ENCODE data around the gene JPH2.

Gene JPH2

GRCh38 chr20:44166008-44166407 is 21.0 kb downstream of the JPH2 start:
- no peaks in the 10 kb centered on the region for H3K9me3 ChIP-seq (ENCODE audit: control insufficient read depth in 2 of 2, low read length in 2 of 2)
- no peak overlapping the region for H3K27ac ChIP-seq (ENCODE audit: low read depth in 2 of 2, low read length in 2 of 2)
- H3K36me3 ChIP-seq (ENCODE audit: control insufficient read depth in 2 of 2, insufficient read depth in 2 of 2, low read length in 2 of 2) = no peaks in the 10 kb centered on the region
- H3K4me1 ChIP-seq (ENCODE audit: control insufficient read depth in 2 of 2, insufficient read depth in 2 of 2, low read length in 2 of 2) = no peaks in the 10 kb centered on the region
- no peak overlapping the region for H3K9ac ChIP-seq (ENCODE audit: low read depth in 1 of 2, low read length in 2 of 2)
- no peak overlapping the region for H3K4me3 ChIP-seq (ENCODE audit: low read length in 2 of 2)
- peaks cover 0 to 3% of the 10 kb centered on the region in 2 donors for H3K27me3 ChIP-seq (ENCODE audit: control insufficient read depth in 2 of 2, insufficient read depth in 2 of 2, low read length in 2 of 2)

GRCh38 chr20:44160133-44160532 is 26.9 kb downstream of the JPH2 start:
- no peaks in the 10 kb centered on the region for H3K9me3 ChIP-seq (ENCODE audit: control insufficient read depth in 2 of 2, low read length in 2 of 2)

GRCh38 chr20:44159711-44160110 is 27.3 kb downstream of the JPH2 start:
- no peaks in the 10 kb centered on the region for H3K4me1 ChIP-seq (ENCODE audit: control insufficient read depth in 2 of 2, insufficient read depth in 2 of 2, low read length in 2 of 2)
- H3K36me3 ChIP-seq (ENCODE audit: control insufficient read depth in 2 of 2, insufficient read depth in 2 of 2, low read length in 2 of 2) = no peaks in the 10 kb centered on the region
- no peak overlapping the region for H3K9ac ChIP-seq (ENCODE audit: low read depth in 1 of 2, low read length in 2 of 2)
- no peaks in the 10 kb centered on the region for H3K27me3 ChIP-seq (ENCODE audit: control insufficient read depth in 2 of 2, insufficient read depth in 2 of 2, low read length in 2 of 2)
- H3K4me3 ChIP-seq (ENCODE audit: low read length in 2 of 2) = no peak overlapping the region
- H3K9me3 ChIP-seq (ENCODE audit: control insufficient read depth in 2 of 2, low read length in 2 of 2) = no peaks in the 10 kb centered on the region
- H3K27ac ChIP-seq (ENCODE audit: low read depth in 2 of 2, low read length in 2 of 2) = no peak overlapping the region

More at GRCh38 chr20:44160133-44160532, 26.9 kb downstream of the JPH2 start:
- Histone ChIP-seq H3K4me3 (ENCODE audit: low read length in 2 of 2) (no peak overlapping the region), H3K9ac (ENCODE audit: low read depth in 1 of 2, low read length in 2 of 2) (no peak overlapping the region), H3K27me3 (ENCODE audit: control insufficient read depth in 2 of 2, insufficient read depth in 2 of 2, low read length in 2 of 2) (no peaks in the 10 kb centered on the region), H3K27ac (ENCODE audit: low read depth in 2 of 2, low read length in 2 of 2) (no peak overlapping the region), H3K36me3 (ENCODE audit: control insufficient read depth in 2 of 2, insufficient read depth in 2 of 2, low read length in 2 of 2) (no peaks in the 10 kb centered on the region), H3K4me1 (ENCODE audit: control insufficient read depth in 2 of 2, insufficient read depth in 2 of 2, low read length in 2 of 2) (no peaks in the 10 kb centered on the region)

- no peaks in the 10 kb centered on the region for H3K36me3 ChIP-seq (ENCODE audit: control insufficient read depth in 2 of 2, insufficient read depth in 2 of 2, low read length in 2 of 2)
- H3K9me3 ChIP-seq (ENCODE audit: control insufficient read depth in 2 of 2, low read length in 2 of 2) = no peaks in the 10 kb centered on the region
- no peak overlapping the region for H3K27ac ChIP-seq (ENCODE audit: low read depth in 2 of 2, low read length in 2 of 2)
- no peaks in the 10 kb centered on the region for H3K27me3 ChIP-seq (ENCODE audit: control insufficient read depth in 2 of 2, insufficient read depth in 2 of 2, low read length in 2 of 2)
- no peak overlapping the region for H3K9ac ChIP-seq (ENCODE audit: low read depth in 1 of 2, low read length in 2 of 2)
- H3K4me3 ChIP-seq (ENCODE audit: low read length in 2 of 2) = no peak overlapping the region
- no peaks in the 10 kb centered on the region for H3K4me1 ChIP-seq (ENCODE audit: control insufficient read depth in 2 of 2, insufficient read depth in 2 of 2, low read length in 2 of 2)
Measured at GRCh38 chr20:44159125-44159524, 27.9 kb downstream of the JPH2 start.

- Histone ChIP-seq H3K27ac (ENCODE audit: low read depth in 2 of 2, low read length in 2 of 2) (no peak overlapping the region), H3K9me3 (ENCODE audit: control insufficient read depth in 2 of 2, low read length in 2 of 2) (no peaks in the 10 kb centered on the region), H3K4me1 (ENCODE audit: control insufficient read depth in 2 of 2, insufficient read depth in 2 of 2, low read length in 2 of 2) (no peaks in the 10 kb centered on the region), H3K27me3 (ENCODE audit: control insufficient read depth in 2 of 2, insufficient read depth in 2 of 2, low read length in 2 of 2) (no peaks in the 10 kb centered on the region), H3K9ac (ENCODE audit: low read depth in 1 of 2, low read length in 2 of 2) (no peak overlapping the region), H3K4me3 (ENCODE audit: low read length in 2 of 2) (no peak overlapping the region), H3K36me3 (ENCODE audit: control insufficient read depth in 2 of 2, insufficient read depth in 2 of 2, low read length in 2 of 2) (no peaks in the 10 kb centered on the region)
Measured at GRCh38 chr20:44157061-44157460, 29.9 kb downstream of the JPH2 start.

GRCh38 chr20:44154521-44155001 is 32.4 kb downstream of the JPH2 start:
- H3K27me3 ChIP-seq (ENCODE audit: control insufficient read depth in 2 of 2, insufficient read depth in 2 of 2, low read length in 2 of 2) = no peaks in the 10 kb centered on the region
- H3K36me3 ChIP-seq (ENCODE audit: control insufficient read depth in 2 of 2, insufficient read depth in 2 of 2, low read length in 2 of 2) = no peaks in the 10 kb centered on the region
- H3K4me3 ChIP-seq (ENCODE audit: low read length in 2 of 2) = no peak overlapping the region
- no peak overlapping the region for H3K9ac ChIP-seq (ENCODE audit: low read depth in 1 of 2, low read length in 2 of 2)
- no peaks in the 10 kb centered on the region for H3K9me3 ChIP-seq (ENCODE audit: control insufficient read depth in 2 of 2, low read length in 2 of 2)
- H3K27ac ChIP-seq (ENCODE audit: low read depth in 2 of 2, low read length in 2 of 2) = peak overlapping the region; percentile 19 to 50
- no peaks in the 10 kb centered on the region for H3K4me1 ChIP-seq (ENCODE audit: control insufficient read depth in 2 of 2, insufficient read depth in 2 of 2, low read length in 2 of 2)

- H3K4me3 ChIP-seq (ENCODE audit: low read length in 2 of 2) = no peak overlapping the region
- no peaks in the 10 kb centered on the region for H3K9me3 ChIP-seq (ENCODE audit: control insufficient read depth in 2 of 2, low read length in 2 of 2)
- no peak overlapping the region for H3K9ac ChIP-seq (ENCODE audit: low read depth in 1 of 2, low read length in 2 of 2)
- H3K27me3 ChIP-seq (ENCODE audit: control insufficient read depth in 2 of 2, insufficient read depth in 2 of 2, low read length in 2 of 2) = no peaks in the 10 kb centered on the region
- no peaks in the 10 kb centered on the region for H3K36me3 ChIP-seq (ENCODE audit: control insufficient read depth in 2 of 2, insufficient read depth in 2 of 2, low read length in 2 of 2)
- H3K27ac ChIP-seq (ENCODE audit: low read depth in 2 of 2, low read length in 2 of 2) = peak overlapping the region; percentile 26 to 29
- no peaks in the 10 kb centered on the region for H3K4me1 ChIP-seq (ENCODE audit: control insufficient read depth in 2 of 2, insufficient read depth in 2 of 2, low read length in 2 of 2)
Measured at GRCh38 chr20:44153636-44154043, 33.3 kb downstream of the JPH2 start.

GRCh38 chr20:44151621-44152416 is 35.2 kb downstream of the JPH2 start:
- H3K27me3 ChIP-seq (ENCODE audit: control insufficient read depth in 2 of 2, insufficient read depth in 2 of 2, low read length in 2 of 2) = no peaks in the 10 kb centered on the region
- no peak overlapping the region for H3K9ac ChIP-seq (ENCODE audit: low read depth in 1 of 2, low read length in 2 of 2)
- no peak overlapping the region for H3K27ac ChIP-seq (ENCODE audit: low read depth in 2 of 2, low read length in 2 of 2)
- no peak overlapping the region for H3K4me3 ChIP-seq (ENCODE audit: low read length in 2 of 2)
- no peaks in the 10 kb centered on the region for H3K9me3 ChIP-seq (ENCODE audit: control insufficient read depth in 2 of 2, low read length in 2 of 2)
- no peaks in the 10 kb centered on the region for H3K4me1 ChIP-seq (ENCODE audit: control insufficient read depth in 2 of 2, insufficient read depth in 2 of 2, low read length in 2 of 2)
- no peaks in the 10 kb centered on the region for H3K36me3 ChIP-seq (ENCODE audit: control insufficient read depth in 2 of 2, insufficient read depth in 2 of 2, low read length in 2 of 2)

- Histone ChIP-seq H3K4me3 (ENCODE audit: low read length in 2 of 2) (no peak overlapping the region), H3K27ac (ENCODE audit: low read depth in 2 of 2, low read length in 2 of 2) (no peak overlapping the region), H3K36me3 (ENCODE audit: control insufficient read depth in 2 of 2, insufficient read depth in 2 of 2, low read length in 2 of 2) (no peaks in the 10 kb centered on the region), H3K9me3 (ENCODE audit: control insufficient read depth in 2 of 2, low read length in 2 of 2) (no peaks in the 10 kb centered on the region), H3K4me1 (ENCODE audit: control insufficient read depth in 2 of 2, insufficient read depth in 2 of 2, low read length in 2 of 2) (no peaks in the 10 kb centered on the region), H3K9ac (ENCODE audit: low read depth in 1 of 2, low read length in 2 of 2) (no peak overlapping the region), H3K27me3 (ENCODE audit: control insufficient read depth in 2 of 2, insufficient read depth in 2 of 2, low read length in 2 of 2) (no peaks in the 10 kb centered on the region)
Measured at GRCh38 chr20:44146272-44146671, 40.7 kb downstream of the JPH2 start.

GRCh38 chr20:44145131-44145775 is 41.7 kb downstream of the JPH2 start:
- Histone ChIP-seq H3K4me3 (ENCODE audit: low read length in 2 of 2) (no peak overlapping the region), H3K9ac (ENCODE audit: low read depth in 1 of 2, low read length in 2 of 2) (no peak overlapping the region), H3K27ac (ENCODE audit: low read depth in 2 of 2, low read length in 2 of 2) (peak overlapping the region in 1 of 2 donors; percentile 48), H3K4me1 (ENCODE audit: control insufficient read depth in 2 of 2, insufficient read depth in 2 of 2, low read length in 2 of 2) (no peaks in the 10 kb centered on the region), H3K27me3 (ENCODE audit: control insufficient read depth in 2 of 2, insufficient read depth in 2 of 2, low read length in 2 of 2) (peaks cover 0 to 2% of the 10 kb centered on the region in 2 donors), H3K9me3 (ENCODE audit: control insufficient read depth in 2 of 2, low read length in 2 of 2) (no peaks in the 10 kb centered on the region), H3K36me3 (ENCODE audit: control insufficient read depth in 2 of 2, insufficient read depth in 2 of 2, low read length in 2 of 2) (no peaks in the 10 kb centered on the region)

Data from mucosa of rectum (tissue), 2 donors.